Prostate gland (tissue), 2 donors: ENCODE measurements around the gene SIGLEC10. TPM values are rescaled to one million over a fixed set of nuclear protein-coding genes. Genes with fewer than 3 reads are reported as not detected.

Experiments
- DNase-seq: peaks from one replicate; pipeline ENCODE4 v3.0.0-alpha.2; 2019; ENCODE audit warnings: low spot score
- H3K27ac ChIP-seq, 2 donors: fragments of 200-600 bp; sonication (generic); 2 replicates each; pipeline ENCODE4 v1.5.1; 2017 to 2019
- H3K27me3 ChIP-seq: fragments of 200-600 bp; sonication (generic); replicated peaks from 2 replicates; pipeline ENCODE4 v1.5.1; 2019; ENCODE audit not compliant: insufficient read depth
- H3K36me3 ChIP-seq, 2 donors: fragments of 200-600 bp; sonication (generic); 1 replicate in 1 of 2; 2 replicates in 1 of 2; pipeline versions ENCODE4 v1.5.1 to v1.8.1; 2017 to 2019
- H3K4me1 ChIP-seq: fragments of 200-600 bp; sonication (generic); replicated peaks from 2 replicates; pipeline ENCODE4 v1.5.1; 2019
- H3K4me3 ChIP-seq, 2 donors: fragments of 200-600 bp; sonication (generic); 2 replicates each; pipeline ENCODE4 v1.5.1; 2017 to 2019
- H3K9me3 ChIP-seq: fragments of 200-600 bp; sonication (generic); 2 replicates; pipeline ENCODE4 v1.5.1; 2017
- POLR2A ChIP-seq: fragments of 450-650 bp; IDR thresholded peaks from one replicate; pipeline ENCODE4 v1.6.1; 2016; ENCODE audit warnings: antibody characterized with exemption, mild to moderate bottlenecking
- POLR2AphosphoS5 ChIP-seq: sonication (generic); formaldehyde crosslinking; IDR thresholded peaks from one replicate; pipeline ENCODE4 v1.6.1; 2017; ENCODE audit warnings: antibody characterized with exemption
- WGBS: methylation state at CpG from one replicate; pipeline ENCODE4 v1.1.5; 2018; 5-methylcytosine and 5-hydroxymethylcytosine counted together
- intact Hi-C: fragments of 100-400 bp; cut with DNase I; formaldehyde crosslinking; loops from one replicate; pipeline ENCODE4 v1.14.2; 2022
- total RNA-seq, 2 donors: library from RNA; depleted of rRNA; stranded (reverse); fragments of >200 nt; gene quantifications; one replicate each; pipeline ENCODE4 v1.1.0, GENCODE V29; 2016
- TF ChIP-seq, protein P1 (sequence below), 4 experiments: fragments of 200-600 bp in 2 of 4; fragments of 450-650 bp in 2 of 4; sonication (generic) in 2 of 4; IDR thresholded peaks; 1 replicate in 3 of 4; 2 replicates in 1 of 4; pipeline ENCODE4 v1.5.1; 2016 to 2019; ENCODE audit warnings: antibody characterized with exemption in 4 of 4, mild to moderate bottlenecking in 2 of 4, moderate library complexity in 2 of 4

Gene SIGLEC10
- total RNA-seq, 2 donors from 2014 or later, result 7.1 to 7.5 TPM

DNA sequence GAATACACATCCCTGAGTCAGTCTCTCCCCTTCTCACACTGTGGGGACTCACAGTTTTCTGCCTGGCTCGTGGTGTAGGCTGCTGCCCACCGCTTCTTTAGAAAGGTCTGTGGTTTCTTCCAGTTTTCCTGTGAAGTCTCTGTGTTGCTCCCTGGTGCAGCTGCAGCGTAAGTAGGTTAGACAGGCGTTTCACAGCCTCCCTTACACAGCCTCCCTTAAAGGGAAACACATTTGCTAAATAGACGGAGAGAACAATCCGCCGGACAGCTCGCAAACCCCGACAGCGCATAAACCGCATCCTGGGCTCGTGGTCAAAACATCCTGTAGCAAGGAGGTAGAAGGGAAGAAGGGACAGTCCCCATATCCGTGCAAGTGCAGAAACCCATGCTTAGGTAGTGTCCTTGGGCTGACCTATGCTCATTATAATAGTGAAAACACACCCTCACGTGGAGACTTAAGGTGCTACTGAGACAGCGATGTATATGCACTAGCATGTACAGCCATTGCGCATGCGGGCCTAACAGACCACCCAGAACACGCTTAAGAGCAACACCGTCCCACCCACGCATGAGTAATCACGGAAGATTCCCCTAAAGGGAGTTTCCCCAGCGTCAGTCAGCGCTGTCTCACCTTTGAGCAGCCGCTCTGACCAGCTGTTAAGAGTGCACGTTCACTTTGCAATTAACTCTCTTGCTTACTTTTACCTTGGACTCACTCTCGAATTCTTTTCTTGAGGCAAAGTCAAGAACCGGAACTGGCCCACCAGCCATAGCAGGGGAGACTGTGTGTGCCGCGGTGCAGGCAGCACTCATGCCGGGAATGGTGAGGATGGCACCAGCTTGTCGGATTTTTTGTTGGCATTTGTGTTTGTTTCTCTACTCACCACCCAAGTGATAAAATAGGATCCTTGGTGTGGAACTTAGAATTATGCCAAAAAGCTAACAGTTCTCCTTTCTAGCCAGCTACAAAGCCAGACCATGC is 24.3 kb upstream of the SIGLEC10 start:
- no peaks in the 10 kb centered on the region for H3K27me3 ChIP-seq
- intact Hi-C loops, result no loop called here
- WGBS, result 39% methylated on average over 31 of the region's 31 CpGs
- no peaks in the 10 kb centered on the region for H3K4me1 ChIP-seq
- no peak overlapping the region for H3K4me3 ChIP-seq
- DNase-seq, result no peak
- no peaks in the 10 kb centered on the region for H3K9me3 ChIP-seq
- TF ChIP-seq POLR2A (no peak), POLR2AphosphoS5 (no peak)
- TF ChIP-seq, protein P1, sequence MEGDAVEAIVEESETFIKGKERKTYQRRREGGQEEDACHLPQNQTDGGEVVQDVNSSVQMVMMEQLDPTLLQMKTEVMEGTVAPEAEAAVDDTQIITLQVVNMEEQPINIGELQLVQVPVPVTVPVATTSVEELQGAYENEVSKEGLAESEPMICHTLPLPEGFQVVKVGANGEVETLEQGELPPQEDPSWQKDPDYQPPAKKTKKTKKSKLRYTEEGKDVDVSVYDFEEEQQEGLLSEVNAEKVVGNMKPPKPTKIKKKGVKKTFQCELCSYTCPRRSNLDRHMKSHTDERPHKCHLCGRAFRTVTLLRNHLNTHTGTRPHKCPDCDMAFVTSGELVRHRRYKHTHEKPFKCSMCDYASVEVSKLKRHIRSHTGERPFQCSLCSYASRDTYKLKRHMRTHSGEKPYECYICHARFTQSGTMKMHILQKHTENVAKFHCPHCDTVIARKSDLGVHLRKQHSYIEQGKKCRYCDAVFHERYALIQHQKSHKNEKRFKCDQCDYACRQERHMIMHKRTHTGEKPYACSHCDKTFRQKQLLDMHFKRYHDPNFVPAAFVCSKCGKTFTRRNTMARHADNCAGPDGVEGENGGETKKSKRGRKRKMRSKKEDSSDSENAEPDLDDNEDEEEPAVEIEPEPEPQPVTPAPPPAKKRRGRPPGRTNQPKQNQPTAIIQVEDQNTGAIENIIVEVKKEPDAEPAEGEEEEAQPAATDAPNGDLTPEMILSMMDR (IDR thresholded peaks at IDR 0.05), result no peak
- H3K27ac ChIP-seq, result no peak overlapping the region
- H3K36me3 ChIP-seq, result no peaks in the 10 kb centered on the region

DNA sequence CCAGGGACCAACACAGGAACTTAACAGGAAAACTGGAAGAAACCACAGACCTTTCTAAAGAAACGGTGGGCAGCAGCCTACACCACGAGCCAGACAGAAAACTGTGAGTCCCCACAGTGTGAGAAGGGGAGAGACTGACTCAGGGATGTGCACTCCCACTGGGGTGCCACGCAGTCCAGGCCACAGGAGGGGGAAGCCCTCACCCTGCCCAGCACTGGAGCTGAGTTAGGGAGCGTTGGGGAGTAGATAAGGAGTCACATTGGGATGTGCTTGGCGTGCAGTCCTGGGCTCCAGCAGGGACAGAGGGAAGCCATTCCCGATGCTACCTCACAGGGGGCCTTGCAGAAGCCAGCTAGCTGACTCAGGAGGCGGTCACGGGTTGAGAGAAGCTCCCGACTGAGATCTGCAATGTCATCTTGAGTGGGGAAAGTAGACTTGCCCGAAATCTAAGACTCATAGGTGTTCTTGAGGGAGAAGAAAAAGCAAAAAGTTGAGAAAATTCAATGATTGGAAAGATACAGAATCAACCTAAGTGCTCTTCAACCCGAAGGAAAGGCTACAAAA is 23.5 kb upstream of the SIGLEC10 start:
- 43% methylated on average over 11 of the region's 11 CpGs for WGBS
- intact Hi-C loops, result no loop called here
- Histone ChIP-seq H3K27me3 (no peaks in the 10 kb centered on the region), H3K36me3 (no peaks in the 10 kb centered on the region), H3K4me3 (no peak overlapping the region), H3K4me1 (no peaks in the 10 kb centered on the region), H3K9me3 (no peaks in the 10 kb centered on the region), H3K27ac (no peak overlapping the region)
- DNase-seq, result no peak
- TF ChIP-seq, protein P1 (IDR thresholded peaks at IDR 0.05), result no peak
- no peak for TF ChIP-seq POLR2A
- no peak for TF ChIP-seq POLR2AphosphoS5

DNA sequence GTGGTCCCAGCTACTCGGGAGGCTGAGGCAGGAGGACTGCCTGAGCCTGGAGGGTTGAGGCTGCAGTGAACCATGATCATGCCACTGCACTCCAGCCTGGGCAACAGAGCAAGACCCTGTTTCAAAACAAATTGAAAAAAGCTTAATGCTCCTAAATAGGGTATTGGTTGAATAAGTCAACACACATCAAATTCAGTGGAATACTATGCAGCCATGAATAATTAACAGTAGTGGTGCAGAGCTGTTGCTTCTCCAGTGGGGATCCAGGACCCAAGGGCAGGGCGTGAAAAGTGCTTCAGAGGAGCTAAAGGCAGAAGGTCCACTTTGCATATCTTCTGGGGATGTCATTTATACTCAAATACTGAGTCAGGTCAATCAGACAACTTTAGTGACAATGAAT is 22.6 kb upstream of the SIGLEC10 start:
- DNase-seq, result no peak
- Histone ChIP-seq H3K9me3 (no peaks in the 10 kb centered on the region), H3K4me1 (no peaks in the 10 kb centered on the region), H3K27me3 (no peaks in the 10 kb centered on the region), H3K27ac (no peak overlapping the region), H3K4me3 (no peak overlapping the region), H3K36me3 (no peaks in the 10 kb centered on the region)
- TF ChIP-seq POLR2A (no peak), POLR2AphosphoS5 (no peak)
- TF ChIP-seq, protein P1 (IDR thresholded peaks at IDR 0.05), result no peak
- intact Hi-C loops, result no loop called here
- WGBS, result 74% methylated on average over 2 of the region's 2 CpGs

DNA sequence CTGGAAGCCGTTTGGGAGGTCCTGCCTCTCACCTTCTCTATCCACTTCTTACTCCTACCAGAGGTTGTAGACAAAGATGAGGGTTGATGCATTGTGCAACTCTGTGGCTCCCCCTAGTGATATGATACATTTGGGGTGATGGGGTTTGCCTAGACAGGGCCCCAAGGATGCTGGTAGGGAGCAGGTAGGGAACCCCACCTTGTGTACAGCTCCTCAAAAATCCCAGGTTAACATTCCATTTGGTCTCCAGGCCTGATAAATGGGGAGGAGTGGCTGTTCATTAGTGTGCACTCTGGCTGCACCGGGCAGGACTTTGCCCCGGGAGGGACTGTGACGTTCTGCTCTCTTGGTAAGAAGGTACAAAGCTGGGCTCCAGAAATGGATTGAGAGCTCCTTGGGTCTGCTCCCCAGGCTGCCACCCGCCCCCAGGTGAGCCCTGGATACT is 21.6 kb upstream of the SIGLEC10 start:
- intact Hi-C loops, result no loop called here
- Histone ChIP-seq H3K9me3 (no peaks in the 10 kb centered on the region), H3K36me3 (no peaks in the 10 kb centered on the region), H3K27me3 (no peaks in the 10 kb centered on the region), H3K4me3 (no peak overlapping the region), H3K4me1 (no peaks in the 10 kb centered on the region), H3K27ac (no peak overlapping the region)
- TF ChIP-seq, protein P1 (IDR thresholded peaks at IDR 0.05), result peak in 2 of 4 experiments; percentile 25 to 42
- no peak for TF ChIP-seq POLR2AphosphoS5
- 55% methylated on average over 5 of the region's 5 CpGs for WGBS
- no peak for DNase-seq
